K562 (cell line): ENCODE measurements around the gene HSPB2. TPM values are rescaled to one million over a fixed set of nuclear protein-coding genes. Genes with fewer than 3 reads are reported as not detected.
A peak's percentile ranks its signal among the peaks of the same experiment; 100 is the strongest.

Experiments
- ATAC-seq: fragments of 200-7000 bp; cut with Tn5 transposase; 3 replicates; pipeline ENCODE4 v1.9.1; 2020; ENCODE audit warnings: moderate library complexity
- BruUV-seq: library from RNA; stranded (reverse); fragments of 400-500 nt; replicated peaks from 2 replicates; lab custom pipeline; 2021; lab: Mats Ljungman, UMichigan
- CTCF ChIA-PET: fragments of 300-600 bp; formaldehyde crosslinking; extraction: SDS; loops from one replicate; lab custom pipeline; 2021; ENCODE audit warnings: low intra/inter-chr PET ratio; lab: Yijun Ruan, JAX
- POLR2A ChIA-PET: fragments of 300-600, 350-650 bp; sonication (Branson Sonifier 250); formaldehyde crosslinking; extraction: SDS; loops from one replicate; lab custom pipeline; 2021; ENCODE audit warnings: antibody characterized with exemption, inconsistent platforms; lab: Yijun Ruan, JAX
- DNase-seq, 4 experiments: peaks; one replicate each; pipeline versions ENCODE4 v3.0.0 to v3.0.0-alpha.2; 2011 to 2018; ENCODE audit warnings: low spot score in 3 of 4, mixed read lengths in 3 of 4; ENCODE audit errors: extremely low read depth in 1 of 4
- FAIRE-seq: peaks from 2 replicates; lab custom pipeline; 2011; peaks lifted over from hg19 to GRCh38; lab: Jason Lieb, UNC
- H2AFZ ChIP-seq: 2 replicates; pipeline ENCODE4 v1.6.0; 2011; ENCODE audit warnings: low read depth, low read length, control low read depth, inconsistent platforms
- H3K27ac ChIP-seq: fragments of 200-600 bp; 3 replicates; pipeline ENCODE4 v1.8.0; 2011; ENCODE audit warnings: low read depth, mild to moderate bottlenecking, control low read depth, inconsistent platforms, low read length, moderate library complexity, mixed read lengths; ENCODE audit errors: extremely low read depth
- H3K27me3 ChIP-seq, 2 experiments: fragments of 300-600 bp in 1 of 2; 2 replicates in 1 of 2; 3 replicates in 1 of 2; pipeline versions ENCODE4 v1.6.0 to v1.8.0; 2011; ENCODE audit warnings: inconsistent platforms in 2 of 2, low read length in 2 of 2, mild to moderate bottlenecking in 1 of 2, mixed read lengths in 1 of 2, moderate library complexity in 1 of 2; ENCODE audit not compliant: control insufficient read depth in 2 of 2, insufficient read depth in 2 of 2
- H3K36me3 ChIP-seq: fragments of 300-600 bp; 3 replicates; pipeline ENCODE4 v1.8.0; 2011; ENCODE audit warnings: mild to moderate bottlenecking, low read length, inconsistent platforms; ENCODE audit not compliant: control insufficient read depth, insufficient read depth
- H3K4me1 ChIP-seq, 2 experiments: fragments of 200-600 bp in 1 of 2; replicated peaks in 1 of 2; 2 replicates in 1 of 2; 3 replicates in 1 of 2; pipeline versions ENCODE4 v1.5.1 to v1.8.0; 2011; ENCODE audit warnings: inconsistent platforms in 2 of 2, low read length in 2 of 2, mild to moderate bottlenecking in 1 of 2, mixed read lengths in 1 of 2, moderate library complexity in 1 of 2; ENCODE audit not compliant: control insufficient read depth in 2 of 2, insufficient read depth in 2 of 2
- H3K4me2 ChIP-seq: 2 replicates; pipeline ENCODE4 v1.6.1; 2011; ENCODE audit warnings: low read length, control low read depth, inconsistent platforms, mixed read lengths; ENCODE audit not compliant: insufficient read depth
- H3K4me3 ChIP-seq: fragments of 200-600 bp; sonication (generic), shearing (Covaris generic); 2 replicates; pipeline ENCODE4 v1.5.1; 2016; ENCODE audit warnings: control low read depth, inconsistent platforms
- H3K79me2 ChIP-seq: fragments of 200-600 bp; 3 replicates; pipeline ENCODE4 v1.8.0; 2011; ENCODE audit warnings: low read length, inconsistent platforms; ENCODE audit not compliant: control insufficient read depth, insufficient read depth
- H3K9ac ChIP-seq, 2 experiments: 2 replicates each; pipeline versions ENCODE4 v1.6.0 to v1.6.1; 2011; ENCODE audit warnings: low read depth in 2 of 2, low read length in 2 of 2, control low read depth in 1 of 2, inconsistent platforms in 1 of 2, mild to moderate bottlenecking in 1 of 2, mixed read lengths in 1 of 2; ENCODE audit not compliant: insufficient read depth in 1 of 2
- H3K9me1 ChIP-seq: one replicate; pipeline ENCODE4 v1.6.0; 2011; ENCODE audit warnings: inconsistent platforms, mild to moderate bottlenecking, low read length, moderate library complexity; ENCODE audit not compliant: control insufficient read depth, insufficient read depth
- H3K9me3 ChIP-seq: replicated peaks from 2 replicates; pipeline ENCODE4 v1.5.1; 2011; ENCODE audit warnings: low read depth, low read length, inconsistent platforms; ENCODE audit not compliant: control insufficient read depth, insufficient read depth
- H4K20me1 ChIP-seq: replicated peaks from 2 replicates; pipeline ENCODE4 v1.6.1; 2011; ENCODE audit warnings: low read length, inconsistent platforms, mixed read lengths; ENCODE audit not compliant: control insufficient read depth, insufficient read depth
- ATF7 ChIP-seq: fragments of 450-650 bp; IDR thresholded peaks from 2 replicates; pipeline ENCODE4 v1.7.1; 2014; ENCODE audit warnings: mild to moderate bottlenecking, moderate library complexity
- CBX3 ChIP-seq, 2 experiments: IDR thresholded peaks; 1 replicate in 1 of 2; 2 replicates in 1 of 2; pipeline ENCODE4 v1.6.1; 2012; ENCODE audit warnings: inconsistent platforms in 2 of 2, low read length in 2 of 2, borderline replicate concordance in 1 of 2, control low read depth in 1 of 2
- CEBPG ChIP-seq, 3 experiments: fragments of 200-800 bp in 1 of 3; sonication (Bioruptor generic) in 1 of 3; sonication (generic) in 1 of 3; formaldehyde crosslinking in 1 of 3; IDR thresholded peaks in 2 of 3; conservative IDR thresholded peaks in 1 of 3; 2 replicates each; pipeline versions ENCODE4 v1.6.1 to v1.8.0; 2016 to 2022; ENCODE audit warnings: missing compliant biosample characterization in 2 of 3, missing genetic modification characterization in 2 of 3, mild to moderate bottlenecking in 1 of 3, missing genetic modification reagents in 1 of 3
- DDX20 ChIP-seq: fragments of 450-650 bp; IDR thresholded peaks from 2 replicates; pipeline ENCODE4 v1.6.1; 2016; ENCODE audit warnings: missing genetic modification characterization, low read depth, mild to moderate bottlenecking, missing compliant biosample characterization, moderate library complexity
- ELK3 ChIP-seq: fragments of 450-650 bp; formaldehyde crosslinking; IDR thresholded peaks from 2 replicates; pipeline ENCODE4 v1.4.0; 2020; ENCODE audit warnings: mild to moderate bottlenecking
- LCOR ChIP-seq: sonication (generic); formaldehyde crosslinking; IDR thresholded peaks from 2 replicates; pipeline ENCODE4 v1.8.0; 2022; ENCODE audit warnings: mild to moderate bottlenecking, missing genetic modification reagents
- MAFG ChIP-seq: fragments of 450-650 bp; conservative IDR thresholded peaks from 2 replicates; pipeline ENCODE4 v1.6.1; 2016; ENCODE audit warnings: missing genetic modification characterization, missing compliant biosample characterization
- MCM3 ChIP-seq: fragments of 450-650 bp; IDR thresholded peaks from 2 replicates; pipeline ENCODE4 v1.6.1; 2016
- PHF20 ChIP-seq: fragments of 450-650 bp; IDR thresholded peaks from 2 replicates; pipeline ENCODE4 v1.6.1; 2018; ENCODE audit not compliant: partially characterized antibody
- SIRT6 ChIP-seq: IDR thresholded peaks from one replicate; pipeline ENCODE4 v1.6.1; 2012; ENCODE audit warnings: low read depth, mild to moderate bottlenecking, control low read depth, inconsistent platforms, low read length, moderate library complexity
- SREBF1 ChIP-seq: fragments of 150-350 bp; IDR thresholded peaks from 2 replicates; pipeline ENCODE4 v1.6.1; 2014; ENCODE audit warnings: antibody characterized with exemption, low read depth, low read length, borderline replicate concordance
- THRAP3 ChIP-seq: fragments of 450-650 bp; IDR thresholded peaks from 2 replicates; pipeline ENCODE4 v1.6.1; 2016; ENCODE audit warnings: mild to moderate bottlenecking, inconsistent platforms, borderline replicate concordance
- ZFP36 ChIP-seq: fragments of 150-350 bp; IDR thresholded peaks from 2 replicates; pipeline ENCODE4 v1.6.1; 2018; ENCODE audit warnings: low read length, low read depth; ENCODE audit not compliant: partially characterized antibody
- ZKSCAN3 ChIP-seq: fragments of 250-450 bp; sonication (Bioruptor Pico); IDR thresholded peaks from 2 replicates; pipeline ENCODE4 v1.4.0; 2020
- ZNF282 ChIP-seq: sonication (generic); formaldehyde crosslinking; IDR thresholded peaks from 2 replicates; pipeline ENCODE4 v1.8.1; 2023; ENCODE audit warnings: missing genetic modification reagents
- ZNF384 ChIP-seq: IDR thresholded peaks from 2 replicates; pipeline ENCODE4 v1.6.1; 2012; ENCODE audit warnings: low read depth, low read length, improper control_type of control experiment
- ZNF431 ChIP-seq: sonication (generic); formaldehyde crosslinking; IDR thresholded peaks from 2 replicates; pipeline ENCODE4 v1.8.0; 2022; ENCODE audit warnings: mild to moderate bottlenecking, missing genetic modification reagents
- ZNF696 ChIP-seq: fragments of 250-450 bp; sonication (Bioruptor Pico); conservative IDR thresholded peaks from 2 replicates; pipeline ENCODE4 v1.4.0; 2020; ENCODE audit warnings: mild to moderate bottlenecking, moderate library complexity
- ZSCAN32 ChIP-seq: fragments of 450-650 bp; formaldehyde crosslinking; IDR thresholded peaks from 2 replicates; pipeline ENCODE4 v1.4.0; 2020; ENCODE audit warnings: mild to moderate bottlenecking, moderate library complexity
- WGBS: fragments of 100-300 bp; shearing (Covaris generic); methylation state at CpG from one replicate; pipeline ENCODE4 v1.1.6; 2016; ENCODE audit warnings: low coverage, mixed read lengths; ENCODE audit not compliant: insufficient coverage; ENCODE audit errors: missing lambda C conversion rate; 5-methylcytosine and 5-hydroxymethylcytosine counted together
- in situ Hi-C: fragments of 300-500 bp; cut with MboI; formaldehyde crosslinking; loops from 4 replicates; pipeline ENCODE4 v1.15.0; 2018; ENCODE audit warnings: inconsistent platforms, mixed read lengths
- intact Hi-C: fragments of 100-400 bp; cut with micrococcal nuclease; formaldehyde crosslinking; loops from 2 replicates; pipeline ENCODE4 v1.14.2; 2022
- polyA plus RNA-seq, 8 experiments: library from polyadenylated mRNA; depleted of rRNA in 4 of 8; stranded (reverse) in 5 of 8; unstranded in 3 of 8; fragments of >200 nt; fragmentation: Nextera tagmentation in 2 of 8; fragmentation: Illumina TruSeq in 1 of 8; extraction: Ambion mirVana in 2 of 8; extraction: Trizol in 1 of 8; gene quantifications; 2 replicates each; pipeline versions ENCODE4 v1.2.1 to v1.2.3, GENCODE V29; 2011 to 2014; ENCODE audit warnings: inconsistent platforms in 1 of 8, missing spikeins in 1 of 8
- total RNA-seq, 7 experiments: library from RNA; depleted of rRNA in 6 of 7; stranded (reverse); fragments of >200 nt in 6 of 7; fragmentation: Illumina TruSeq in 2 of 7; extraction: Trizol in 2 of 7; gene quantifications; 2 replicates each; pipeline versions ENCODE4 v1.2.1 to v1.2.3, GENCODE V29; 2011 to 2021; ENCODE audit warnings: low replicate concordance in 1 of 7
- TF ChIP-seq, protein P1 (sequence below): sonication (generic); formaldehyde crosslinking; IDR thresholded peaks from 2 replicates; pipeline ENCODE4 v1.8.1; 2022; ENCODE audit warnings: missing genetic modification reagents
- TF ChIP-seq, protein P2 (sequence below): fragments of 450-650 bp; IDR thresholded peaks from 2 replicates; pipeline ENCODE4 v1.6.1; 2018; ENCODE audit warnings: mild to moderate bottlenecking, low read depth; ENCODE audit not compliant: partially characterized antibody

HSPB2 gene
- total and polyA plus RNA-seq, 9 of the 15 experiments (the other 6 are each of a cell fraction or from before 2014, with no cell fraction given), result 0.06 to 0.35 (median 0.11) TPM; not detected in 5

- Histone ChIP-seq H3K27me3 (no peaks in the 10 kb centered on the region), H3K4me1 (peaks cover 7 to 9% of the 10 kb centered on the region in 2 experiments), H3K4me2 (no peak overlapping the region), H2AFZ (no peak overlapping the region), H3K4me3 (no peak overlapping the region), H3K9me3 (peaks cover 3% of the 10 kb centered on the region; the same call in 1 of the 2 replicates), H3K9me1 (no peaks in the 10 kb centered on the region), H3K27ac (no peak overlapping the region), H3K36me3 (no peaks in the 10 kb centered on the region), H3K9ac (no peak overlapping the region), H4K20me1 (no peaks in the 10 kb centered on the region), H3K79me2 (no peaks in the 10 kb centered on the region)
- CTCF ChIA-PET, result no interaction called here
- in situ Hi-C loops (no loop called here), intact Hi-C loops (no loop called here)
- no peak for FAIRE-seq
- POLR2A ChIA-PET, result interaction anchor here (0.6 kb wide), 1 partner anchor 22 kb away, joined by 3 read pairs; no protein-coding TSS in a partner anchor
- no peak for DNase-seq
- WGBS, result 65% methylated on average over 3 of the region's 3 CpGs
- ATAC-seq, result no peak
- no TSS peak for BruUV-seq
- no peak for TF ChIP-seq ELK3 (CRISPR knock-in tag)
- TF ChIP-seq SIRT6, result no peak
- no peak for TF ChIP-seq ZNF384
- TF ChIP-seq MCM3, result no peak
- TF ChIP-seq ZNF696 (CRISPR knock-in tag), result no peak
- TF ChIP-seq ZFP36, result peak; percentile 28
- TF ChIP-seq ZKSCAN3 (CRISPR knock-in tag), result no peak
- TF ChIP-seq ZNF282 (CRISPR knock-in tag), result no peak
- no peak for TF ChIP-seq ATF7
- TF ChIP-seq CBX3 (IDR thresholded peaks at IDR 0.05; ENCODE audit: borderline replicate concordance in 1 of 2, low read length in 2 of 2), result peak in 1 of 2 experiments; percentile 82; a peak in 1 of 3 replicates
- TF ChIP-seq, protein P1, sequence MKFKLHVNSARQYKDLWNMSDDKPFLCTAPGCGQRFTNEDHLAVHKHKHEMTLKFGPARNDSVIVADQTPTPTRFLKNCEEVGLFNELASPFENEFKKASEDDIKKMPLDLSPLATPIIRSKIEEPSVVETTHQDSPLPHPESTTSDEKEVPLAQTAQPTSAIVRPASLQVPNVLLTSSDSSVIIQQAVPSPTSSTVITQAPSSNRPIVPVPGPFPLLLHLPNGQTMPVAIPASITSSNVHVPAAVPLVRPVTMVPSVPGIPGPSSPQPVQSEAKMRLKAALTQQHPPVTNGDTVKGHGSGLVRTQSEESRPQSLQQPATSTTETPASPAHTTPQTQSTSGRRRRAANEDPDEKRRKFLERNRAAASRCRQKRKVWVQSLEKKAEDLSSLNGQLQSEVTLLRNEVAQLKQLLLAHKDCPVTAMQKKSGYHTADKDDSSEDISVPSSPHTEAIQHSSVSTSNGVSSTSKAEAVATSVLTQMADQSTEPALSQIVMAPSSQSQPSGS (CRISPR knock-in tag), result no peak
- no peak for TF ChIP-seq MAFG (tag)
- no peak for TF ChIP-seq DDX20 (tag)
- no peak for TF ChIP-seq PHF20
- no peak for TF ChIP-seq LCOR (CRISPR knock-in tag)
- peak; percentile 100 for TF ChIP-seq ZNF431 (CRISPR knock-in tag)
- TF ChIP-seq, protein P2, sequence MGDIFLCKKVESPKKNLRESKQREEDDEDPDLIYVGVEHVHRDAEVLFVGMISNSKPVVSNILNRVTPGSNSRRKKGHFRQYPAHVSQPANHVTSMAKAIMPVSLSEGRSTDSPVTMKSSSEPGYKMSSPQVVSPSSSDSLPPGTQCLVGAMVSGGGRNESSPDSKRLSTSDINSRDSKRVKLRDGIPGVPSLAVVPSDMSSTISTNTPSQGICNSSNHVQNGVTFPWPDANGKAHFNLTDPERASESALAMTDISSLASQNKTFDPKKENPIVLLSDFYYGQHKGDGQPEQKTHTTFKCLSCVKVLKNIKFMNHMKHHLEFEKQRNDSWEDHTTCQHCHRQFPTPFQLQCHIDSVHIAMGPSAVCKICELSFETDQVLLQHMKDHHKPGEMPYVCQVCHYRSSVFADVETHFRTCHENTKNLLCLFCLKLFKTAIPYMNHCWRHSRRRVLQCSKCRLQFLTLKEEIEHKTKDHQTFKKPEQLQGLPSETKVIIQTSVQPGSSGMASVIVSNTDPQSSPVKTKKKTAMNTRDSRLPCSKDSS, result peak; percentile 32
- no peak for TF ChIP-seq SREBF1
- no peak for TF ChIP-seq ZSCAN32
- TF ChIP-seq THRAP3, result no peak
- no peak for TF ChIP-seq CEBPG (CRISPR knock-in tag; IDR thresholded peaks at IDR 0.05)
- no peak for TF ChIP-seq CEBPG (tag; conservative IDR thresholded peaks at IDR 0.05 in 1 of 2, IDR thresholded peaks at IDR 0.05 in 1 of 2)
Observed at GRCh38 chr11:111951565-111951964, 39.0 kb downstream of the HSPB2 start.
